WI38 (cell line): ENCODE results near the gene TM4SF4.

Experiments used
- H3K4me3 ChIP-seq: 2 replicates; pipeline ENCODE4 v1.5.1; 2011; ENCODE audit warnings: low read depth, mild to moderate bottlenecking, control low read depth, low read length
- TF ChIP-seq, protein P1 (sequence below): IDR thresholded peaks from 2 replicates; pipeline ENCODE4 v1.5.1; 2012; ENCODE audit warnings: low read depth, mild to moderate bottlenecking, control low read depth, low read length

The TM4SF4 gene

DNA sequence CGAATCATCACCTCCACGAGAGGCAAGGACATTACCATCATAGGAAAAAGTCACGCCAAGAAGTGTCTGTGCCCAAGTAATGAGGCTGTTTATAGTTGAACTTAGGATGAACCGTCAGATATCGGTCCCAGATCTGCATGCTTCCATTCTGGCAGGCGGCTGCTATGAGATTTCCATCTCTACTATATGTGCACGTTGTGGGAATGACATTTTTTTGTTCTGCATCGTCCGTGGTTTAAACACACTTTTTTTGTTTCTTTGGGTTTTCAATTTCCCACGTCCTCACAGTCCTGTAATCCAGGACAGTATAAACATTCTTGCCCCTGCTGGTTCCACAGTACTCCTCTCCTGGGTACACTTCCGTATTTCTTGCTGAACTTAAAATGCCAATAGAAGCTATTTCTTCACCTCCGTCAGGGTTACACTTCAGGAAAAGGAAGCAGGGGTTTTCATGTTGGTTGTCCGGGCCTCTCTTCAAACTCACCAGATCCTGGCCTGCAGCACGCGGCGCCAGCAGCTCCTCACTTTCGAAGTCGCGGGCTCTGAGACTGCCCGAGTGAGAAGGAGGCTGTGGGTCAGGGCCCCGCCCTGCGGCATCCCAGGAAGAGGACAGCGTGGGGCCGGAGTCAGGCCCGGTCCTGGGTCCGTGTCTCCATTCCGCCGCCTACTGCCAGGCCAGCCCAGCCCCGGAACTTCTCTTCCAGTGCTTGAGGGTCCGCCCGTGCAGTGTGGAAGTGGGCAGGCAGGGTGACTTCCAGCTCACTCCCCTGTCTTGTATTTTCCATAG lies 9.8 kb upstream of the TM4SF4 start:
- H3K4me3 ChIP-seq: no peak overlapping the region
- TF ChIP-seq, protein P1, sequence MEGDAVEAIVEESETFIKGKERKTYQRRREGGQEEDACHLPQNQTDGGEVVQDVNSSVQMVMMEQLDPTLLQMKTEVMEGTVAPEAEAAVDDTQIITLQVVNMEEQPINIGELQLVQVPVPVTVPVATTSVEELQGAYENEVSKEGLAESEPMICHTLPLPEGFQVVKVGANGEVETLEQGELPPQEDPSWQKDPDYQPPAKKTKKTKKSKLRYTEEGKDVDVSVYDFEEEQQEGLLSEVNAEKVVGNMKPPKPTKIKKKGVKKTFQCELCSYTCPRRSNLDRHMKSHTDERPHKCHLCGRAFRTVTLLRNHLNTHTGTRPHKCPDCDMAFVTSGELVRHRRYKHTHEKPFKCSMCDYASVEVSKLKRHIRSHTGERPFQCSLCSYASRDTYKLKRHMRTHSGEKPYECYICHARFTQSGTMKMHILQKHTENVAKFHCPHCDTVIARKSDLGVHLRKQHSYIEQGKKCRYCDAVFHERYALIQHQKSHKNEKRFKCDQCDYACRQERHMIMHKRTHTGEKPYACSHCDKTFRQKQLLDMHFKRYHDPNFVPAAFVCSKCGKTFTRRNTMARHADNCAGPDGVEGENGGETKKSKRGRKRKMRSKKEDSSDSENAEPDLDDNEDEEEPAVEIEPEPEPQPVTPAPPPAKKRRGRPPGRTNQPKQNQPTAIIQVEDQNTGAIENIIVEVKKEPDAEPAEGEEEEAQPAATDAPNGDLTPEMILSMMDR: no peak

DNA sequence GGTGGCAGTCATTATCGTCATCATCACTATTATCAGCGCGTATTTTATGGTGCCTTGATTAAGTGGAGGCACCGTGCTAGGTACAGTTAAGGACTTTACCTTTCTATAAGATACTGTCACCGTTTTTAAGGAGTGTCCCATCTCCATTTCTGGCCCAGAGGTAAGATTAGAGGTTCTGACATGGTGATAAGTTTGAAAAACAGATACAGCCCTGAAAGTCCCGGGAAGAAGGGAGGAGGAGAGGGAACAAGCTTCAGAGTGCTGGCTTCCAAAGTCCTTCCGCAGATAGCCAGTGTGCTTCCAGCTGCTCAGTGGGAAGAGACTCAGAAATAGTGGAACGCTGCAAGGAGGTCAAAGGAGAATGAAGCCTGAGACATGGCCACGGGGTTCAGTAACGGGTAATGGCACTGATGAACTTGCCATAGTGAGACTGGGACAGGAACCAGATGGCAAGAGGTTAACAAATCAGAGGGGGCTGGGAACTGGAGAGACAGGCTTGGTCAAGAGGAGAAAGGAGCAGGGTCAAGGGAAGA lies 9.1 kb upstream of the TM4SF4 start:
- TF ChIP-seq, protein P1: no peak
- H3K4me3 ChIP-seq: no peak overlapping the region

DNA sequence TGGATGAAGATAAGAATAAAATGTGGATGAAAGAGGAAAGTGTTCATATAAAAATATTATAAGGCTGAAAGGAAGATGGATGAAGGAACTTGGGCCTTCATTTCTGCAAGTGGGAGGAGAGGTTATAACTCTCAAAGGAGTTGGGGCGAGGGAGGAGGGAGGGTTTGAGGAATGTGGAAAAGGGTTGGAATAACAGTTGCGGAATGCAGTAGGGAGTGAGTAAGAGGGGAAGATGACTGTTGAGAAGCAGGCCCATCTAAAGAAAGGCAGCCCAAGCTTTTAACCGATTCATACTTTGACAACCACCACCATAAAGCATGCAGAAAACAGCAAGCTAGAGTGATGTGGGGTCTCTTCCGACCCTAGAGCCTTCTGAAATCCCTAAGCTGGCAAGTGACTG lies 8.3 kb upstream of the TM4SF4 start:
- no peak overlapping the region for H3K4me3 ChIP-seq
- TF ChIP-seq, protein P1: no peak

DNA sequence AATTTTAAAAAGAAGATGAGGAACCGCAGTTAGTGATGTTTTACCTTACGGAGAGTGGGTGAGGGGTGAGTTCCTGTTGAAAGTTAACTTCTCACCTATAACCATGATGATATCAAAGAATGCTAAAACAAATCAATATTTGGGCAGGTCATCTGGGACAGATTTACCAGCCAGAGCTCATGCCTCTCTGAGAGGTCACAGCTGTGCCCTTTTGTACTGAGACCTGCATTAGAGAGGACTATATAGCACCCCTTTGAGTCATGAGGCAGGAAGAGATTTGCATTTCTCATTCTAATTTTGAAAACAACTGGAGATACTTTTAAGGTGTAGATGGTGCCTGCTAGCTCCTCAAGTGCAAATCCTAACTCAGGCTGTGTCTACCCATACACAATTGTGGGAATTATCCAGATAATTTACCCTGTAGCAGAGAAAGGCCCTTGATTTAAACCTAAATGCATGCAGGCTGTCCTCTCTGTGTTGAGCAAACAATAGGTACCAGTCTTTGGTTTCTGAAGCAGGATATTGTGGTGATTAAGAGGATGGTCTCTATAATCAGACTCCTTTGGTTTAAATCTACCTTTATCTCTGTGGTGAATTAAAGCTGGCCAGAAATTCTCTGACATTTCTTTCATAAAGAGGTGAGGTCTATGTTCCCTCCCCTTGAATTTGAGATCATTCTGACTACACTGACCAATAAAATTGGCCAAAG lies 5.8 kb upstream of the TM4SF4 start:
- no peak overlapping the region for H3K4me3 ChIP-seq
- TF ChIP-seq, protein P1: no peak

DNA sequence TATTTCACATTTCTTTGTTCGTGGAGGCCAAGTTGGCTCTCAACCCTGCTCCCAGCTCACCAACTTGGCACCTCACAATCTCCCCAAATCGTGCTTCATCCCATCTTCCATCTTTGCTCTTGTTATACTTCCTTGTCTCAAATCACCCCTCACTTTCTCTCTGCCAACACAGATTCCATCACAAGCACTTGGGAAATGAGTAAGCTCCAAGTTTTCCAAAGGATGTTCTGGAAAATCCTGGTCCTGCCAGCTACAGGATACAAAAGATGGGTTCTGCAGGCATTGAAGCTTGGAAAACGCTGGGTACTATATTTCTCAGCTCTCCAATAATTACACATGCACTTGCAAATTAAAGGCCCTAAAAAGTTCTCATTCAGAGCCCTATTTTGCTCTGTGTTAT lies 4.1 kb upstream of the TM4SF4 start:
- H3K4me3 ChIP-seq: no peak overlapping the region

DNA sequence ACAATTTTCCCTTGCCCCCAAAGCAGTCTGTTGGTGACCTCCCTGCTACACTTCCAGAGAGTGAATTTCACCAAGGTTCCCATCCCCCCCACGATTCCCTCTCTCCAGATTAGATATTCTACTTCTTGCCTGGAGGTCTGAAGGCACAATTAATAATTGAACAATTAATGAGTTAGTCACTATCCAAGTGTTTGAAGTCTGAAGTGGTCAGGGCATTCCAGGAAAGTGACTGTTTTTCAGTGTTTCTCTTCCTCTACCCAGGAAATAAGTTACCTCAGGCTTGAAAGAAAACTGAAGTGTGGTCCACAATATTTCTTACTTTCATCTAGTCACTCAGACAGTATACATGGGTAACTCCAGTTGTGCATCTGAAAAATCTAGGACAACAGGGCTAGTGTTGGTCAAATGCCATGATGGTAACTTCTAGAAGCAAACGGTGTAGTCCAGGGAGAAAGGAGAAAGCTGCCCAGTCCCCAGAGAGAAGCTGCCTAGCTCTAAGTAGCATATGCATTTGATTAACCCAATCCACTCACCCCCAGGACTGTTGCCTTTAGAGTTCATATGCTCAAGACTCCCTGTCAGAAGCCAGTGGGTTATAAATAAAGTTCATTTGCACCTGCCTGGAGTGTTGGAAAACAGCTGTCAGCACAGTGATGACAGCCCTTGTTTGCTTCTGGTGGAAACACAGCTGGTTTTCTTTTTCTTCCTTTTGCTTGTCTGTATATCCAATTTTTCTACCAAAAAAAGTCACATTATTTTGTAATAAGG lies 2.3 kb upstream of the TM4SF4 start:
- TF ChIP-seq, protein P1: no peak
- H3K4me3 ChIP-seq: no peak overlapping the region

More for the DNA sequence above, 4.1 kb upstream of the TM4SF4 start:
- TF ChIP-seq, protein P1: no peak
